CD8-positive, alpha-beta memory T cell (primary cell): ENCODE measurements around the gene IL12B. TPM values are rescaled to one million over a fixed set of nuclear protein-coding genes. Genes with fewer than 3 reads are reported as not detected.
A peak's percentile ranks its signal among the peaks of the same experiment; 100 is the strongest.
"Not testable (repeated sequence)": the region's sequence is repeated elsewhere in the genome, so short reads cannot be mapped to it uniquely, and the experiment has no call there.

Source experiments
- CTCF ChIA-PET: fragments of 350-600 bp; sonication (Branson Sonifier 250); formaldehyde crosslinking; loops from one replicate; lab custom pipeline; 2021; ENCODE audit warnings: antibody characterized with exemption; lab: Charles Lee
- POLR2A ChIA-PET: fragments of 350-600 bp; sonication (Branson Sonifier 250); formaldehyde crosslinking; loops from one replicate; lab custom pipeline; 2021; ENCODE audit warnings: antibody characterized with exemption; lab: Charles Lee
- DNase-seq, 5 donors: peaks; one replicate each; pipeline versions ENCODE4 v3.0.0 to v3.0.0-alpha.2; 2020 to 2022; ENCODE audit warnings: mixed read lengths in 1 of 5
- H3K27ac ChIP-seq: one replicate; pipeline ENCODE4 v1.7.0; 2013; ENCODE audit warnings: low read depth, mild to moderate bottlenecking, low read length, moderate library complexity
- H3K27me3 ChIP-seq: 2 replicates; pipeline ENCODE4 v1.7.0; 2013; ENCODE audit warnings: low read length, mild to moderate bottlenecking; ENCODE audit not compliant: insufficient read depth, poor library complexity, severe bottlenecking
- H3K36me3 ChIP-seq: 2 replicates; pipeline ENCODE4 v1.7.0; 2013; ENCODE audit warnings: mild to moderate bottlenecking, low read length, moderate library complexity; ENCODE audit not compliant: insufficient read depth
- H3K4me1 ChIP-seq: 2 replicates; pipeline ENCODE4 v1.7.0; 2013; ENCODE audit warnings: mild to moderate bottlenecking, low read length, moderate library complexity; ENCODE audit not compliant: insufficient read depth
- H3K4me3 ChIP-seq: 2 replicates; pipeline ENCODE4 v1.7.0; 2013; ENCODE audit warnings: mild to moderate bottlenecking, low read length
- H3K9me3 ChIP-seq: 2 replicates; pipeline ENCODE4 v1.7.0; 2013; ENCODE audit warnings: mild to moderate bottlenecking, low read length
- H3K27ac Mint-ChIP-seq, 8 donors: one replicate each; pipeline ENCODE4 v1.8.0; 2020 to 2021; ENCODE audit warnings: mixed read lengths in 8 of 8, mild to moderate bottlenecking in 6 of 8, inconsistent platforms in 3 of 8, moderate library complexity in 3 of 8
- H3K27me3 Mint-ChIP-seq, 2 donors: one replicate each; pipeline ENCODE4 v1.8.0; 2020 to 2021; ENCODE audit warnings: mixed read lengths in 2 of 2, mild to moderate bottlenecking in 1 of 2, moderate library complexity in 1 of 2
- H3K36me3 Mint-ChIP-seq, 3 donors: one replicate each; pipeline ENCODE4 v1.8.0; 2020 to 2021; ENCODE audit warnings: mixed read lengths in 3 of 3, inconsistent platforms in 1 of 3, mild to moderate bottlenecking in 1 of 3
- H3K4me1 Mint-ChIP-seq, 3 donors: one replicate each; pipeline ENCODE4 v1.8.0; 2020 to 2021; ENCODE audit warnings: mixed read lengths in 3 of 3, inconsistent platforms in 1 of 3, mild to moderate bottlenecking in 1 of 3
- H3K4me3 Mint-ChIP-seq, 7 donors: one replicate each; pipeline ENCODE4 v1.8.0; 2020 to 2021; ENCODE audit warnings: mixed read lengths in 7 of 7, mild to moderate bottlenecking in 6 of 7, moderate library complexity in 4 of 7, inconsistent platforms in 2 of 7
- H3K9me3 Mint-ChIP-seq, 5 donors: one replicate each; pipeline ENCODE4 v1.8.0; 2020 to 2022; ENCODE audit warnings: mixed read lengths in 5 of 5, mild to moderate bottlenecking in 3 of 5, moderate library complexity in 2 of 5, inconsistent platforms in 1 of 5
- polyA plus RNA-seq: library from polyadenylated mRNA; unstranded; fragments of 300-500 nt; fragmentation: Illumina TruSeq; gene quantifications from one replicate; pipeline ENCODE4 v1.2.3, GENCODE V29; 2021
- total RNA-seq, 2 experiments: library from RNA; stranded (reverse); gene quantifications; one replicate each; pipeline ENCODE4 v1.2.3, GENCODE V29; 2021

Gene IL12B
- total RNA-seq (not detected), polyA plus RNA-seq (not detected)

GRCh38 chr5:159330131-159330800 is at the start of gene IL12B:
IL12B (minus strand) TSS chr5:159330487; CDS start chr5:159326782, 3,705 bp downstream.
- Histone ChIP-seq H3K4me1 (peaks cover 5% of the 10 kb centered on the region), H3K36me3 (no peaks in the 10 kb centered on the region), H3K4me3 (peak within 1 kb of the TSS; percentile 18), H3K27me3 (no peaks in the 10 kb centered on the region), H3K27ac (no peak within 1 kb of the TSS), H3K9me3 (no peaks in the 10 kb centered on the region)
- ChIA-PET CTCF (no interaction called here), POLR2A (no interaction called here)
- H3K4me3 Mint-ChIP-seq: peak within 1 kb of the TSS; percentile 48 to 88 (median 71)
- H3K36me3 Mint-ChIP-seq: peaks cover 0 to 3% (median 0%) of the 10 kb centered on the region in 3 donors
- H3K9me3 Mint-ChIP-seq: no peaks in the 10 kb centered on the region
- peaks cover 17 to 27% (median 26%) of the 10 kb centered on the region in 3 donors for H3K4me1 Mint-ChIP-seq
- peaks cover 4 to 24% of the 10 kb centered on the region in 2 donors for H3K27me3 Mint-ChIP-seq
- DNase-seq: no peak
- peak within 1 kb of the TSS in 4 of 8 donors; percentile 17 to 61 (median 51) for H3K27ac Mint-ChIP-seq

- H3K9me3 ChIP-seq: peaks cover 6% of the 10 kb centered on the region
- H3K27me3 ChIP-seq: no peaks in the 10 kb centered on the region
- Mint-ChIP-seq H3K4me1 (no peaks in the 10 kb centered on the region), H3K36me3 (peaks cover 3 to 69% (median 10%) of the 10 kb centered on the region in 3 donors), H3K4me3 (no peak overlapping the region), H3K27me3 (peaks cover 10 to 13% of the 10 kb centered on the region in 2 donors), H3K9me3 (peaks cover 34 to 69% (median 53%) of the 10 kb centered on the region in 5 donors), H3K27ac (no peak overlapping the region)
- no peaks in the 10 kb centered on the region for H3K4me1 ChIP-seq
- H3K4me3 ChIP-seq: no peak overlapping the region
- ChIA-PET CTCF (no interaction called here), POLR2A (no interaction called here)
- DNase-seq: no peak
- no peaks in the 10 kb centered on the region for H3K36me3 ChIP-seq
- H3K27ac ChIP-seq: no peak overlapping the region
These were observed 47.4 kb upstream of the IL12B start for GRCh38 chr5:159377653-159378052.

GRCh38 chr5:159367866-159368265 is 37.6 kb upstream of the IL12B start:
- H3K27ac ChIP-seq, H3K9me3 Mint-ChIP-seq, H3K4me3 ChIP-seq, POLR2A ChIA-PET, H3K36me3 Mint-ChIP-seq, H3K4me1 ChIP-seq, H3K36me3 ChIP-seq, DNase-seq, H3K27me3 ChIP-seq, CTCF ChIA-PET, H3K4me3 Mint-ChIP-seq, H3K27ac Mint-ChIP-seq, H3K9me3 ChIP-seq, H3K4me1 Mint-ChIP-seq: not testable (repeated sequence)
- peaks cover 5 to 14% of the 10 kb centered on the region in 2 donors for H3K27me3 Mint-ChIP-seq

GRCh38 chr5:159366776-159367175 is 36.5 kb upstream of the IL12B start:
- POLR2A ChIA-PET, H3K4me1 ChIP-seq, CTCF ChIA-PET, H3K27ac Mint-ChIP-seq, H3K36me3 ChIP-seq, H3K36me3 Mint-ChIP-seq, H3K4me3 Mint-ChIP-seq, H3K9me3 ChIP-seq, H3K27me3 ChIP-seq, DNase-seq, H3K9me3 Mint-ChIP-seq, H3K4me3 ChIP-seq, H3K27ac ChIP-seq, H3K4me1 Mint-ChIP-seq: not testable (repeated sequence)
- H3K27me3 Mint-ChIP-seq: peaks cover 5 to 14% of the 10 kb centered on the region in 2 donors

- Histone ChIP-seq H3K4me1 (no peaks in the 10 kb centered on the region), H3K4me3 (no peak overlapping the region), H3K27me3 (no peaks in the 10 kb centered on the region), H3K27ac (no peak overlapping the region), H3K9me3 (no peaks in the 10 kb centered on the region), H3K36me3 (no peaks in the 10 kb centered on the region)
- H3K4me3 Mint-ChIP-seq: peak overlapping the region in 1 of 7 donors; percentile 32
- H3K27ac Mint-ChIP-seq: no peak overlapping the region
- ChIA-PET POLR2A (no interaction called here), CTCF (no interaction called here)
- H3K9me3 Mint-ChIP-seq: no peaks in the 10 kb centered on the region
- peaks cover 0 to 7% (median 5%) of the 10 kb centered on the region in 3 donors for H3K36me3 Mint-ChIP-seq
- H3K4me1 Mint-ChIP-seq: peaks cover 8 to 15% (median 8%) of the 10 kb centered on the region in 3 donors
- no peak for DNase-seq
- peaks cover 5 to 18% of the 10 kb centered on the region in 2 donors for H3K27me3 Mint-ChIP-seq
These were observed 31.9 kb upstream of the IL12B start for GRCh38 chr5:159362220-159362619.

- H3K27ac Mint-ChIP-seq, H3K27ac ChIP-seq, H3K4me1 Mint-ChIP-seq, H3K9me3 ChIP-seq, H3K36me3 ChIP-seq, H3K36me3 Mint-ChIP-seq, H3K4me1 ChIP-seq, H3K4me3 Mint-ChIP-seq, DNase-seq, H3K27me3 ChIP-seq, H3K9me3 Mint-ChIP-seq, CTCF ChIA-PET, H3K4me3 ChIP-seq, POLR2A ChIA-PET: not testable (repeated sequence)
- H3K27me3 Mint-ChIP-seq: peaks cover 5 to 19% of the 10 kb centered on the region in 2 donors
These were observed 29.6 kb upstream of the IL12B start for GRCh38 chr5:159359871-159360270.

GRCh38 chr5:159359408-159359807 is 29.1 kb upstream of the IL12B start:
- Histone ChIP-seq H3K27me3 (no peaks in the 10 kb centered on the region), H3K9me3 (no peaks in the 10 kb centered on the region), H3K27ac (no peak overlapping the region), H3K36me3 (no peaks in the 10 kb centered on the region), H3K4me1 (no peaks in the 10 kb centered on the region), H3K4me3 (no peak overlapping the region)
- Mint-ChIP-seq H3K9me3 (no peaks in the 10 kb centered on the region), H3K36me3 (peaks cover 0 to 3% (median 0%) of the 10 kb centered on the region in 3 donors), H3K4me1 (peaks cover 8 to 10% (median 8%) of the 10 kb centered on the region in 3 donors), H3K27ac (no peak overlapping the region), H3K4me3 (no peak overlapping the region), H3K27me3 (peaks cover 5 to 19% of the 10 kb centered on the region in 2 donors)
- ChIA-PET POLR2A (no interaction called here), CTCF (no interaction called here)
- no peak for DNase-seq

- H3K4me3 ChIP-seq: no peak overlapping the region
- Mint-ChIP-seq H3K36me3 (peaks cover 0 to 5% (median 0%) of the 10 kb centered on the region in 3 donors), H3K4me1 (peaks cover 4 to 6% (median 5%) of the 10 kb centered on the region in 3 donors), H3K27me3 (peaks cover 9 to 24% of the 10 kb centered on the region in 2 donors), H3K4me3 (no peak overlapping the region), H3K27ac (no peak overlapping the region), H3K9me3 (peaks cover 0 to 1% (median 0%) of the 10 kb centered on the region in 5 donors)
- H3K27me3 ChIP-seq: no peaks in the 10 kb centered on the region
- H3K36me3 ChIP-seq: no peaks in the 10 kb centered on the region
- POLR2A ChIA-PET: no interaction called here
- no peaks in the 10 kb centered on the region for H3K9me3 ChIP-seq
- CTCF ChIA-PET: interaction anchor here (1.5 kb wide), 1 partner anchor 22 kb away, joined by 4 read pairs; no protein-coding TSS in a partner anchor
- H3K4me1 ChIP-seq: no peaks in the 10 kb centered on the region
- no peak overlapping the region for H3K27ac ChIP-seq
- no peak for DNase-seq
These were observed 23.5 kb upstream of the IL12B start for GRCh38 chr5:159353661-159354252.
